HG03460 (cell line): ENCODE data around the gene PIGV.
"Not testable (repeated sequence)": the region's sequence is repeated elsewhere in the genome, so short reads cannot be mapped to it uniquely, and the experiment has no call there.

ENCODE experiments used
- ATAC-seq: cut with Tn5 transposase; IDR thresholded peaks from one replicate; pipeline ENCODE4 v1.9.1; 2021; ENCODE audit not compliant: unreplicated experiment

PIGV gene

DNA sequence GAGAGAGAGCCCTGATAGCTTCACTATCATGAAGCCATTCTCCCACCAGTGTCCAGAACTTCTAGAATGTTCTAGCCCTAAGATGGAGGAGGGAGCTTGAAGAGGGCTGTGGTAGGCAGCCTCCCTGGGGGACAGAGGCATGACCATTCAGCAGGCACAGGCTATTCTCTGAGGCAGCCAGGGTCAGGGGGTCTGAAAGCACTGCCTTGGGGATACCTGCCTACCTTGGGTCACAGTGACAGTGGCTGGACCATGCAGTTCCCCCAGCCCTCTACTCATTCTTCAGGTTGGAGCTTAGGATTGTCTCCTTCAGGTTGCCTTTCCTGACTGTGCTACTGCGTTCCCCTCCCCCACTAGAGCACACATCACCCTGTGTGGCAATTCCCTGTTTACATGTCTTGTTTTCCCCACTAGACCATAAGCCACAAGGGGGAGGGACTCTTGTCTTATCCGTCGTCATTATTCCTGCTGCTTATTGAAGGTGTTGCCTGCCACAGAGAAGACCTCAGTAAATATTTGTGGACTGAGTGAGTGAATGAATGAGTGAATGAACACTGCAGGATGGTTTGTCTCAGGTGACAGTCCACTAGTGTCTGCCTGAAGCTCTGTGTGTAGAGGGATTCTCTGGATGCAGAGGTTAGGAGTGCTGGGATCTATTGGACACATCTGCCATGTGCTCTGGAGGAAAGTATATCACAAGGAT is 43.9 kb downstream of the PIGV start:
- ATAC-seq, result no peak

DNA sequence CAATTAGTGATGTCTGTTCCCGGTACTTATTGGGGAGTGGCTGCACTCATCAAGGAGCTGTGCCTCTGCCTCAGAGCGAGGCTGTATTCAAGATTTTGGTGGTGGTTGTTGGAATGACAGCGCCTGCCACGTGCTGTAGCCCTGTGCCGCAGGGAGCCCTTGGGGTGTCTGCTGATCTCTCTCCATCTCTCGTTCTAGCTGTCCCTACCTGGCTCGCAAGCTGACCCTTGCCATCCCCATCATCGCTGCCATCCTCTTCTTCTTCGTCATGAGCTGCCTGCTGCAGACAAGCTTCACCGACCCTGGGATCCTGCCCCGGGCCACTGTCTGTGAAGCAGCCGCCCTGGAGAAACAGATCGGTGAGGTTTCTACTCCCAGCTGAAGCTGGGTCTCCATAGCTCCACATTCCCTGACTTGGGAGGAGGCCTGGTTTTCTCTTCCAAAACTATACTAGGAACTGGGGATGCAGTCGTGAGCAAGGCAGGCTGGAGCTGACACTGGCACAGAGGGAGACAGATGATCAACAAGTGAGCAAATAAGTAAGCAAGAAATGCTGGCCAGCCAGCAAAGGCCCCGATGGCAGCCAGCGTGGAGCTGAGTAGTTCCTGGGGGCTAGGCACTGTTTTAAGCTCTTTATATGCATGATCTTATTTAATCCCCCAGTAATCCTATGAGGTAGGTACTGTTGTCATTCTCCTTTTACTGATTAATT is 44.7 kb downstream of the PIGV start:
- ATAC-seq, result no peak

DNA sequence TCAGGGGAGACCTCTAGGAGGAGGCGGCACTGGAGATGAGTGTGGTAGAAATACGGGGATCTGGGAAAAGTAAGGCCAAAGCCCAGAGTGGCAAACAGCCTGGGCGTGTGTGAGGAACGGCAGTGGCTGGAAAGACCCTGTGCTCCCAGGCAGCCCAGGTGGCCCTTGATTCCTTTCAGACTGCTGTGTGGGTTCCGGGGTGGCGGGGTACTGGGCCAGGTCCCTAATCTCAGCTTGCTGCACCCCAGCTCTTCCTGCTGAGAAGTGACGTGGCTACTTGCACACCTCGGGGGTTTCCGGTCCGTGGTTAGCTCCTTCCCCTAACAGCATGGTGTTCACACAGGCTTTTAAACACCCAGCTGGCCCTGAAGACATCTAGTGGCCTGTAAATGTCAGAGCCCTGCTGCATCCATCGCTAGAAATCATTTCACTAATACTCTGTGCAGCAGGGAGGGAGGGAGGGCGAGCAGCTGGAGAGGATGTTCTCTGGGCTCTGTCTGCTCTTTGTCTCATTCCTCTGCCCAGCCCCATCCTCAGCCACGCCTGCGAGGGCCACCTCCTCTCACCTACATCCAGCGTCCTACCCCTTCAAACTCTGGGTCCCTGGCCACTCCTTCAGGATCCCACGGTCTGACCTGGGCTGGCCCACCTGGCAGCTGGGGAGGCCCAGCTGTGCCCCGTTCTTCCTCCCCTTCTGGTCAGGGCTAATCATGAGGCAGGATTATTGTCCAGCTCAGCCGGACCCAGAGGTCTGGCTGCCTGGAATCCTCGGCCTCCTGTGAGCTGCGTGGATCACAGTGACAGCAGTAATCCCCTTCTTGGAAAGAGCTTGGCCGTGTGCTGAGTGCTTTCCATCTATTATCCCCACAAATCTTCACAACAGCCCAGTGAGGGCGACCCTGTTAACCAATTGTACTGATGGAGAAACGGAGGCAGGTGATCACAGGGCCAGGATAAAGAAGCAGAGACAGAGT is 46.0 kb downstream of the PIGV start:
- peak; percentile 93 for ATAC-seq

DNA sequence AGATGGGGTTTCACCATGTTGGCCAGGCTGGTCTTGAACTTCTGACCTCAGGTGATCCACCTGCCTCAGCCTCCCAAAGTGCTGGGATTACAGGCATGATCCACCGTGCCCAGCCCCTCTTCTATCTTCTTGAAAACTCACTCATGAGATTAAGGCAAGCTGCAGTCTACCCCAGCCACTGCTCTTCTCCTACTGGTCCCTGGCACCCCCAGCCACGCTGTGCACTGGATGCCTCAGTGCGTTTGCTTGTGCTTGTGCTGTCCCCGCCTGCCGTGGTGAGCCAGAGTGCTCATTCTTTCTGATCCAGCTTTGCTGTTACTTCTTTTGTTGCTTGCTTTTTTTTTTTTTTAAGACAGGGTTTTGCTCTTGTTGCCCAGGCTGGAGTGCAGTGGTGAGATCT is 49.9 kb downstream of the PIGV start:
- ATAC-seq, result not testable (repeated sequence)

- ATAC-seq, result peak; percentile 87
Observed at GRCh38 chr1:26838474-26839338, 51.0 kb downstream of the PIGV start.

DNA sequence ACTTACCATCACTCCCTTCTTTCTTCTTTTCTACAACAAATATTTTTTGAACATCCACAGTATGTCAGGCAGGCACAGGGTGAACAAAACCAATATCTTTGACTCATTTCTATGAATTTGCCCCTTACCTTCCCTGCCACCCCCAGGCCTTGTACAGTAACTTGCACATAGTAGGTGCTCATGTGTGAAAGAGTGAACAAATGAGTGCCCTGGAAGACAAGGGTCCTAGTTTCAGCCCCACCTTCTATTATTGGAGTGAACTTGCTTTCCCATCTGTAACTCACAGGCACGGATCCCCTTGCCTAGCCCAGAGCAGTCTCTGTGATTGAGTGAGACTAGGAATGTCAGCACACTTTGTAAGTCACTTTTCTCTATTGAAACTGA is 51.6 kb downstream of the PIGV start:
- no peak for ATAC-seq

- no peak for ATAC-seq
Observed at GRCh38 chr1:26839779-26840178, 52.0 kb downstream of the PIGV start.

GRCh38 chr1:26844424-26845196 is 56.9 kb downstream of the PIGV start:
- ATAC-seq, result no peak

DNA sequence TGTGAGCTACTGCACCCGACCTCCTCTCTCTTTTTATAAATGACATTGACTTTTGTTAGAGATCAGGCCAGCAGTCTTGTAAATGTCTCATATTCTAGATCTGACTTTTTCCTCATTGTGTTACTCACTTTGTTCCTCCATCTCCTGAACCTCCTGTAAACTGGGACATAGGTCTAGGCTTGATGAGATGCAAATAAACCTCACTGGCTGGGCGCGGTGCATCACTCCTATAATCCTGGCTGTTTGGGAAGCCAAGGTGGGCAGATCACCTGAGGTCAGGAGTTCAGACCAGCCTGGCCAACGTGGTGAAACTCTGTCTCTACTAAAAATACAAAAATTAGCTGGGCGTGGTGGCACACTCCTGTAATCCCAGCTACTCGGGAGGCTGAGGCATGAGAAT is 60.1 kb downstream of the PIGV start:
- ATAC-seq, result not testable (repeated sequence)
